ENCODE results near the gene ACSL5.

- no peak for TF ChIP-seq CTCF (conservative IDR thresholded peaks at IDR 0.05; ENCODE audit: low read depth, low read length)
- no peak for TF ChIP-seq EZH2 (IDR thresholded peaks at IDR 0.05; ENCODE audit: low read length, unreplicated experiment)
Observed at GRCh38 chr10:112446055-112446854, 72.3 kb downstream of the ACSL5 start.

Data from PC-3 (cell line).